SK-N-MC (cell line): Measurements from ENCODE around the gene EIF4EBP2.

Experiments used
- EZH2 ChIP-seq: fragments of 200-600 bp; sonication (generic); IDR thresholded peaks from one replicate; pipeline ENCODE4 v1.6.1; 2017; ENCODE audit warnings: antibody characterized with exemption
- POLR2AphosphoS5 ChIP-seq: IDR thresholded peaks from 2 replicates; pipeline ENCODE4 v1.6.1; 2012; ENCODE audit warnings: mild to moderate bottlenecking, low read depth, low read length, borderline replicate concordance

DNA sequence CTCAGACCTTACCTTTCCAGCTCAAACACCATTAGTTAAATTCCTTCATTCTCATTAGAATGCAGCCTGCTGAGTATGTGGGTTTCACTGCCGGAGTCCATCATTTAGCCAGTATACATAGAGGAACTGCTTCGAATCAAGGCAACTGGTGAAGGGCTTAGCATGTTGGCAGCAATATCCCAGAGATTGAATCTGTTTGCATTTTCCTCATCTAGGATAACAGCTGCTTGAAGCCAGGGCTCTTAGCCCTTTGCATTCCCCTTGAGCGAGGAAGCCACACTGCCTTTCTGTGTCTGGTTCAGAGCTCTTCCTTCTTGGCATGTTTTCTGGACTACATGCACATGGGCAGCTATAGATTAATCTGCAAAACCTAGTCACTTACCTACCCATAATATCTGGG lies 22.9 kb downstream of the EIF4EBP2 start:
- TF ChIP-seq EZH2: no peak
- no peak for TF ChIP-seq POLR2AphosphoS5
